Hematopoietic multipotent progenitor cell treated with erythropoietin and hydrocortisone succinate and interleukin-3 and kit ligand, for 8 days (in vitro differentiated cells): Measurements from ENCODE around the gene P4HA1.

ENCODE experiments used
- DNase-seq: peaks from one replicate; pipeline ENCODE4 v3.0.0-alpha.2; 2015

P4HA1 gene

DNA sequence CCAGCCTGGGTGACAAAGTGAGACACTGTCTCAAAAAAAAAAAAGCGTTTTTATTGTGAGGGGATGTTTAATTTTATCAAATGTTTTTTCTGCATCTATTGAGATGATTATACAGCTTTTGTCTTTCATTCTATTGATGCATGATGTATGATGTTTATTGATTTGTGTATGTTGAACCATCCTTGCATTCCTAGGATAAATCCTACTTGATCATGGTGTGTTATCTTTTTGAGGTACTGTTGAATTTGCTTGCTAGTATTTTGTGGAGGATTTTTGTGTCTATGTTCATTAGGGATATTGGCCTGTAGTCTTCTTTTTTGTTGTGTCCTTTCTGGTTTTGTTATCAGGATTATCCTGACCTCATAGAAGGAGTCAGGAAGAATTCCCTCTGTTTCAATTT, 119.8 kb downstream of the P4HA1 start:
- DNase-seq: no peak
